Urothelium cell line (cell line): ENCODE results near the gene NTMT2.
"Not testable (repeated sequence)": the region's sequence is repeated elsewhere in the genome, so short reads cannot be mapped to it uniquely, and the experiment has no call there.

ENCODE experiments used
- DNase-seq: peaks from one replicate; pipeline ENCODE4 v3.0.0; 2011; ENCODE audit warnings: low spot score, mixed read lengths
- FAIRE-seq: peaks from 2 replicates; lab custom pipeline; 2011; peaks lifted over from hg19 to GRCh38; lab: Jason Lieb, UNC

Gene NTMT2

GRCh38 chr1:170145770-170146676 lies at the start of gene NTMT2:
Gene NTMT2 (plus strand): TSS chr1:170145959. CDS start chr1:170146108, 149 bp downstream.
- DNase-seq = no peak
- no peak for FAIRE-seq

GRCh38 chr1:170095976-170096748 lies 49.6 kb upstream of the NTMT2 start:
- no peak for FAIRE-seq
- DNase-seq = no peak

GRCh38 chr1:170096806-170097340 lies 48.9 kb upstream of the NTMT2 start:
- DNase-seq (no peak), FAIRE-seq (no peak)

DNA sequence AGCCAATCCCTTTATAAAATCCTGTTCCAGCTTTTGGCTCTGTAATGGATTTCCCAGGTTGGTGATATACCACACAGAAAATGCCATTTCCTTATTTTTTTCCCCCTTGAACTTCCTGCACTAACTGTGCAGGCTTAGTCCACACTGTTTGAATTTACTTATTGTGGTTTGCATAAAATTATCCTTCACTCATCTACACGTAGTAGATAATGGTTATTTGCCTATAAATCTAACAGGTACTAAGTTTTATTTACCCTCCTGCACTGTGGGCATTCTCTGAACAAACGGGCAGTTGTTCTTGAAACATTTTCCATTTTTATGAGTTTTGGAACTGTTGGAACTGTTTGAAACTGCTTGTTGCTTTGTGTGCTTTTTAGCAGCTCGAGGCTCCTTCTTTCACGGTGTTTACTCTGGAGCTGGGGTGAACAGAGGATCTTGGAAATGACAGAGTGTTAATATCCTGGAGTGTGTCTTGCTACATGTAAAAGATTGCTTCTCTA lies 48.3 kb upstream of the NTMT2 start:
- DNase-seq (no peak), FAIRE-seq (no peak)

- not testable (repeated sequence) for FAIRE-seq
Observed at GRCh38 chr1:170113140-170113539, 32.6 kb upstream of the NTMT2 start.

GRCh38 chr1:170114906-170115305 lies 30.9 kb upstream of the NTMT2 start:
- peak; percentile 13 for DNase-seq

More at GRCh38 chr1:170113140-170113539, 32.6 kb upstream of the NTMT2 start:
- DNase-seq = not testable (repeated sequence)

DNA sequence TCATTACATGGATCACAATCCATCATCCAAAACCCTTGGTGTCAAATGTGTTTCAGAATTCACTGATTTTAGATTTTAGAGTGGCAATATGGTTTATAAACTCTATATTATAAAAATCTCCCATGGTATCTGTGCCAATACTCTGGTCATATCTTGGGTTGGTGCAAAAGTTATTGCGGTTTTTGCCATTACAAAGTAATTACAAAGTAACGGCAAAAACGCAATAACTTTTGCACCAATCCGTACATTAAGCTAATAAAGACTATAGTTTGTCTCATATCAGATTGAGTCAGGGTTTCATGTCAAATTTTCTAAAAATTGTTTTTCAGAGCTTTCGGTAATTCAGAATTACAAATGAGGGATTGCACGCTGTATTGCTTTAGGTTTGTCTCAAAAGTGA lies 23.4 kb upstream of the NTMT2 start:
- DNase-seq (no peak), FAIRE-seq (no peak)

More at GRCh38 chr1:170114906-170115305, 30.9 kb upstream of the NTMT2 start:
- no peak for FAIRE-seq

DNA sequence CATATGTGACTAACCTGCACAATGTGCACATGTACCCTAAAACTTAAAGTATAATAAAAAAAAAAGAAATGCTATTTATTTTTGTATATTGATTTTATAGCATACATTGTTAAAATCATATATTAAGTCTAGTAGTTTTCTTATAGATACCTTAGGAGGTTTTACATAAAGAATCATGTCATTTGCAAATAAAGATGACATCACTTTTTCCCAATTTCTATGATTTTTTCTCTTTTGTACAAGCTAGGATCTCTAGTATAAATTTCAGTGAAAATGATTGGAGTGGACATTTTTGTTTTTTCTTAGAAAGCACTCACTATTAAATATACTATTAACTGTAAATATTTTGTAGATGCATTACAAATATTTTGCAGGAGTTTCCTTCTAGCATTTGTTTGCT lies 20.5 kb upstream of the NTMT2 start:
- no peak for FAIRE-seq

GRCh38 chr1:170126696-170127095 lies 19.1 kb upstream of the NTMT2 start:
- DNase-seq (peak; percentile 30), FAIRE-seq (no peak)

More for the DNA sequence above, 20.5 kb upstream of the NTMT2 start:
- DNase-seq = no peak

DNA sequence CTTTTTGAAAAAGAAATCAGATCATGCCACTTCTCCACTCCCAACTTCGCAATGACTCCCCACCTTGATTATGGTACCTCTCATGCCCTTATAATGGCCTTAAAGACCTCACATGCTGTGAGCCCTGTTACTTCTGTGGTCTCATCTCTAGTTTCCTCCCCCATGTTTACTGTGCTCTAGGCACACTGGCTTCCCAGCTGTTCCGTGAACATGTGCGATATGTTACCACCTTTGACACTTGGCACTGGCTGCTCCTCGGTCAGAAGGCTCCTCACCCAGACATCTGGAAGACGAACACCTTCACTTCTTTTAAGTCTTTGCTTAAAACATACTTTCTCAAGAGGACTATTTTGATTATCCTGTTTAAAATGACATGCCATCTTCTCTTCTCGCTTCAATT lies 14.3 kb upstream of the NTMT2 start:
- FAIRE-seq = no peak
- DNase-seq = no peak

GRCh38 chr1:170131984-170132383 lies 13.8 kb upstream of the NTMT2 start:
- no peak for DNase-seq
- FAIRE-seq = no peak

DNA sequence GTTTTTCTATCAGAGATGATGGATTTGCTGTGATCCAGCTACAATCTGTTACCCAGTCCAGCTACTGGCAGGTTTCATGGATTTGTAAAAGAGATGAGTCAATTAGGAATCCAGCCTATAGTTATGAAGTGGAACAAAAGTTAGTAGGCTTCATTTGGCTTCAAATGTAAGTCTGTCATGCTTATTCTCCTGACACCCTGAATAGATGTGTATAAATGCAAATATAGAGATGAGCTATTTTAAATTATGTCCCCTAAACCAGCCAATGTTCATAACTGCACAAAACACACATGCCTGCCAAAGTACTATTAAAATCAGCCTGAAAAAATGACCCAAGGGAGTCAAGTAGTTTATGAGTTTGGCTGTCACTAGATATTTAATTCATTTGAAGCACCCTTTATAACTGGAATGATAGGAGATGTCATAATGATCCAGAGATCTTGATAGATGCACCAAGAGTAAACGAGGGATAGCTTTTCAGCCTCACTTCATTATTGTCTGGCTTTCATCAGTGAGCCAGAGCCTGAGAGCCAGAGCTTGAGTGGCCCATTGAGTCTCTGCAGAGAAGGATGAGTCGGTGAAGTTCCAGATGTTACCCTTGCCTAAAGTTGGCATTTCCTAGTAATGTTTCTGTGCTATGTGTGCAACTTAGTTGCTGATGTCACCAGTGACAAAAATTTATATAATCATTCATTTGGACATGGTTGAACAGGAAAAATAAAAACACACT lies 11.8 kb upstream of the NTMT2 start:
- no peak for FAIRE-seq
- no peak for DNase-seq

GRCh38 chr1:170134521-170134920 lies 11.2 kb upstream of the NTMT2 start:
- no peak for FAIRE-seq
- DNase-seq = no peak

DNA sequence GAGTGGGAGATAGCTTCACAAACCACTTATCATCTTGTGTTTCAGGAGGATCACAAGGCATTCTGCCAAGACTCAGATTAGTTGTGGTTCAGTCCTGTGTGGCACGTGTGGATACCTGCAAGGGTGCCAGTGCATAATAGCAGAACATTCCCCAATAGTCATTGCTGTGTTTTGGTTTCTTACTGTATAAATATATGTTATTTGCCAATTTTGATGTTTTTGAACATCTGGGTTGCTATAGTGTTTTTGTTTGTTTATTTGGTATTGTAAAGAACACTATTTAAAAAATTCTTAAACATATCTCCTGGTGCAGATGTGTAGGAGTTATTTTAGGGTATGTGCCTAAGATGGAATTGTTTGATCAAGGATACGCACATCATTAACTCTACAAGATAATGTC lies 5.4 kb upstream of the NTMT2 start:
- DNase-seq = no peak
- FAIRE-seq = no peak

GRCh38 chr1:170145061-170145460 lies 698 bp upstream of the NTMT2 start:
- no peak for FAIRE-seq
- DNase-seq = no peak

DNA sequence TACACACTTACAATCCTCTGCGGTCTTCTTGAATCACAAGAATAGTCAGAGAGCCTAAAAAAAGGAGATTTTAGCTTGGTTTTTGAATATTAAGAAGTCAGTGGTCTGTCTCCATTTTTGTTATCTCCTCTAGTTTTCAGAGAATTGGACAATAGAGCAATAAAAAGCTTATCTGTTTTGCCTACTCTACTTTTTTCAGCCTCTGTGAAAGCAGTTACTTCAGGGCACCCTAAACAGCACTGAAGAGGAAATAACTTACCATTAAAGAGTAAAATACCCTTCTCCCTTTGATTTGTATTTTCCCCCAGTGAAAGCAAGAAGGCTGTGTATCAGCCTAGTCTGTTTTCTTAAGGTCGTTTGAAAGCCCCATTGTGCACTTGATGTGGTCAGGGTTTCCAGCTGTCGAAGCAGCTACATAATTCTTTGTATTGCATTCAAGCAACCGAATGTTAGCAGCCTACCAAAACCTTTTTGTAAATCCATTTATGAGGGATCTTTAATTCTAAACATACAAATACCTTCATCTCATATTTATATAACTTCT lies 1.0 kb downstream of the NTMT2 start:
- DNase-seq (no peak), FAIRE-seq (no peak)

- no peak for FAIRE-seq
- no peak for DNase-seq
Observed at GRCh38 chr1:170149241-170149640, 3.5 kb downstream of the NTMT2 start.

- FAIRE-seq = no peak
- no peak for DNase-seq
Observed at GRCh38 chr1:170150016-170150415, 4.3 kb downstream of the NTMT2 start.

DNA sequence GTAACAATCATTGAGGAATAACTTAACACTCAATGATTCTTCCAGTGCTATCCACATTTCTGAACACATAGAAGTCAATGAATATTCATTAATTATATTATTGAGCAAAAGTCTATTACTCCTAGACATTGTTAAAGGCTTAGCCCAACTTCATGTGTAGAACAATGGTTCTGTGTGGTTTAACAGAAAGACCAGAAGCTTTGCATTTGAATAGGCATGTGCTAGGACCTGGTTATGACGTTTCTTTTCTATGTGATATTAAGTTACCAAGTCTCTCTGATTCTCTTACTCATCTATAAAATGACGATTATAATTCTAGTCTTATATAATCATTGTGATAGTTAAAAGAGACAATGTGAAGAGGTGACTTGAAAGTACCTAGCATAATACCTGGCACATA lies 5.2 kb downstream of the NTMT2 start:
- DNase-seq = no peak
- no peak for FAIRE-seq

DNA sequence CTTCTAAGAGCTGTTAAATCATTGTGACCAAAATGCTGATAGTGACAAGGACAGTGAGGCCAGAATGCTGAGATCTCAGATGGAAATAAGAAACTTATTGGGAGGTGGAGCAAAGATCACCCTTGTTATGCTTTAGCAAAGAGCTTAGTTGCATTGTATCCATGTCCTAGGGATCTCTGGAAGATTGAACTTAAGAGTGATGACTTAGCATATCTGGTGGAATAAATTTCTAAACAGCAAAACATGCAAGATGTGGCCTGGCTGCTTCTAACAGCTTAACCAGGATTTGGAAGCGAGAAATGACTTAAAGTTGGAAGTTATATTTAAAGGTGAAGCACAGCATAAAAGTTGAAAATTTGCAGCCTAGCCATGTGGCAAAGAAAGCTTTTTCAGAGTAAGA lies 7.7 kb downstream of the NTMT2 start:
- DNase-seq (no peak), FAIRE-seq (no peak)
